AG08396 (cell line): ENCODE data around the gene UNC13A.

Source experiments
- DNase-seq: peaks from one replicate; pipeline ENCODE4 v3.0.0; 2012; ENCODE audit warnings: low spot score, mixed read lengths

UNC13A gene

GRCh38 chr19:17626456-17627015, 61.6 kb downstream of the UNC13A start:
- no peak for DNase-seq

- no peak for DNase-seq
Observed at GRCh38 chr19:17625980-17626379, 62.2 kb downstream of the UNC13A start.

GRCh38 chr19:17625043-17625442, 63.1 kb downstream of the UNC13A start:
- DNase-seq, result no peak

- no peak for DNase-seq
Observed at GRCh38 chr19:17624314-17624991, 63.7 kb downstream of the UNC13A start.

GRCh38 chr19:17623224-17623935, 64.8 kb downstream of the UNC13A start:
- DNase-seq, result no peak

GRCh38 chr19:17620696-17621095, 67.5 kb downstream of the UNC13A start:
- no peak for DNase-seq

GRCh38 chr19:17618936-17619335, 69.2 kb downstream of the UNC13A start:
- DNase-seq, result no peak

GRCh38 chr19:17618281-17618903, 69.8 kb downstream of the UNC13A start:
- DNase-seq, result no peak

- DNase-seq, result no peak
Observed at GRCh38 chr19:17617807-17618192, 70.4 kb downstream of the UNC13A start.

GRCh38 chr19:17616961-17617806, 71.0 kb downstream of the UNC13A start:
- DNase-seq, result peak; percentile 57

GRCh38 chr19:17616686-17616960, 71.5 kb downstream of the UNC13A start:
- DNase-seq, result no peak

- no peak for DNase-seq
Observed at GRCh38 chr19:17615889-17616685, 72.1 kb downstream of the UNC13A start.

- DNase-seq, result no peak
Observed at GRCh38 chr19:17614476-17614875, 73.7 kb downstream of the UNC13A start.

- DNase-seq, result no peak
Observed at GRCh38 chr19:17611462-17612244, 76.5 kb downstream of the UNC13A start.

GRCh38 chr19:17610384-17610783, 77.8 kb downstream of the UNC13A start:
- DNase-seq, result peak; percentile 70

- no peak for DNase-seq
Observed at GRCh38 chr19:17607936-17608335, 80.2 kb downstream of the UNC13A start.

GRCh38 chr19:17606590-17607185, 81.5 kb downstream of the UNC13A start:
- no peak for DNase-seq

- peak; percentile 78 for DNase-seq
Observed at GRCh38 chr19:17605761-17606589, 82.2 kb downstream of the UNC13A start.

GRCh38 chr19:17605117-17605516, 83.0 kb downstream of the UNC13A start:
- no peak for DNase-seq
